Duodenal mucosa (tissue), 2 donors: Measurements from ENCODE around the gene ADD3.
A peak's percentile ranks its signal among the peaks of the same experiment; 100 is the strongest.

Experiments
- H3K27ac ChIP-seq: one replicate; pipeline ENCODE4 v1.7.0; 2013; ENCODE audit warnings: low read depth, low read length
- H3K27me3 ChIP-seq, 2 donors: one replicate each; pipeline ENCODE4 v1.7.0; 2013; ENCODE audit warnings: low read length in 2 of 2, control low read depth in 1 of 2; ENCODE audit not compliant: insufficient read depth in 2 of 2, control insufficient read depth in 1 of 2
- H3K36me3 ChIP-seq, 2 donors: one replicate each; pipeline ENCODE4 v1.7.0; 2013; ENCODE audit warnings: low read length in 2 of 2, control low read depth in 1 of 2; ENCODE audit not compliant: insufficient read depth in 2 of 2, control insufficient read depth in 1 of 2
- H3K4me1 ChIP-seq, 2 donors: one replicate each; pipeline ENCODE4 v1.7.0; 2013; ENCODE audit warnings: low read length in 2 of 2, control low read depth in 1 of 2; ENCODE audit not compliant: insufficient read depth in 2 of 2, control insufficient read depth in 1 of 2
- H3K4me3 ChIP-seq, 2 donors: one replicate each; pipeline ENCODE4 v1.7.0; 2013; ENCODE audit warnings: low read length in 2 of 2, low read depth in 1 of 2
- H3K9ac ChIP-seq, 2 donors: one replicate each; pipeline ENCODE4 v1.7.0; 2013; ENCODE audit warnings: low read length in 2 of 2, low read depth in 1 of 2
- H3K9me3 ChIP-seq, 2 donors: one replicate each; pipeline ENCODE4 v1.7.0; 2013; ENCODE audit warnings: low read length in 2 of 2, control low read depth in 1 of 2; ENCODE audit not compliant: control insufficient read depth in 1 of 2

Gene ADD3

GRCh38 chr10:110007701-110008517, at the start of gene ADD3:
TSS of gene ADD3 (plus strand) at chr10:110007984. CDS start at chr10:110100654, 92,670 bp downstream.
- Histone ChIP-seq H3K4me3 (peak within 1 kb of the TSS; percentile 81 to 89), H3K4me1 (peaks cover 43 to 47% of the 10 kb centered on the region in 2 donors), H3K27me3 (no peaks in the 10 kb centered on the region), H3K27ac (peak within 1 kb of the TSS; percentile 86), H3K36me3 (no peaks in the 10 kb centered on the region), H3K9me3 (no peaks in the 10 kb centered on the region), H3K9ac (peak within 1 kb of the TSS; percentile 70 to 79)

- H3K36me3 ChIP-seq = no peaks in the 10 kb centered on the region
- H3K27me3 ChIP-seq = no peaks in the 10 kb centered on the region
- H3K9ac ChIP-seq = no peak overlapping the region
- no peaks in the 10 kb centered on the region for H3K9me3 ChIP-seq
- H3K4me1 ChIP-seq = peaks cover 5 to 9% of the 10 kb centered on the region in 2 donors
- H3K27ac ChIP-seq = no peak overlapping the region
- no peak overlapping the region for H3K4me3 ChIP-seq
Observed at GRCh38 chr10:109958059-109958458, 49.7 kb upstream of the ADD3 start.

- Histone ChIP-seq H3K9ac (no peak overlapping the region), H3K4me3 (no peak overlapping the region), H3K4me1 (peaks cover 7 to 9% of the 10 kb centered on the region in 2 donors), H3K9me3 (no peaks in the 10 kb centered on the region), H3K27ac (no peak overlapping the region), H3K36me3 (no peaks in the 10 kb centered on the region), H3K27me3 (no peaks in the 10 kb centered on the region)
Observed at GRCh38 chr10:109959259-109960145, 48.3 kb upstream of the ADD3 start.

- Histone ChIP-seq H3K36me3 (no peaks in the 10 kb centered on the region), H3K4me3 (no peak overlapping the region), H3K27ac (no peak overlapping the region), H3K9ac (no peak overlapping the region), H3K27me3 (no peaks in the 10 kb centered on the region), H3K9me3 (no peaks in the 10 kb centered on the region), H3K4me1 (peaks cover 9 to 15% of the 10 kb centered on the region in 2 donors)
Observed at GRCh38 chr10:109960682-109961081, 47.1 kb upstream of the ADD3 start.

- Histone ChIP-seq H3K4me1 (peaks cover 12 to 21% of the 10 kb centered on the region in 2 donors), H3K27ac (no peak overlapping the region), H3K9ac (no peak overlapping the region), H3K9me3 (no peaks in the 10 kb centered on the region), H3K4me3 (no peak overlapping the region), H3K36me3 (no peaks in the 10 kb centered on the region), H3K27me3 (no peaks in the 10 kb centered on the region)
Observed at GRCh38 chr10:109961174-109962001, 46.4 kb upstream of the ADD3 start.

- no peaks in the 10 kb centered on the region for H3K27me3 ChIP-seq
- H3K4me1 ChIP-seq = peaks cover 20 to 24% of the 10 kb centered on the region in 2 donors
Observed at GRCh38 chr10:109962247-109962646, 45.5 kb upstream of the ADD3 start.

GRCh38 chr10:109963439-109963838, 44.3 kb upstream of the ADD3 start:
- H3K4me1 ChIP-seq = peaks cover 27 to 34% of the 10 kb centered on the region in 2 donors
- no peak overlapping the region for H3K4me3 ChIP-seq
- H3K27ac ChIP-seq = no peak overlapping the region
- H3K36me3 ChIP-seq = no peaks in the 10 kb centered on the region
- H3K9ac ChIP-seq = no peak overlapping the region
- H3K9me3 ChIP-seq = no peaks in the 10 kb centered on the region
- H3K27me3 ChIP-seq = no peaks in the 10 kb centered on the region

More at GRCh38 chr10:109962247-109962646, 45.5 kb upstream of the ADD3 start:
- Histone ChIP-seq H3K4me3 (no peak overlapping the region), H3K9me3 (no peaks in the 10 kb centered on the region), H3K27ac (no peak overlapping the region), H3K9ac (no peak overlapping the region), H3K36me3 (no peaks in the 10 kb centered on the region)

GRCh38 chr10:109964318-109964717, 43.5 kb upstream of the ADD3 start:
- no peak overlapping the region for H3K4me3 ChIP-seq
- H3K9me3 ChIP-seq = no peaks in the 10 kb centered on the region
- H3K4me1 ChIP-seq = peaks cover 33 to 40% of the 10 kb centered on the region in 2 donors
- H3K9ac ChIP-seq = no peak overlapping the region
- no peak overlapping the region for H3K27ac ChIP-seq
- H3K27me3 ChIP-seq = no peaks in the 10 kb centered on the region
- no peaks in the 10 kb centered on the region for H3K36me3 ChIP-seq

- Histone ChIP-seq H3K9me3 (no peaks in the 10 kb centered on the region), H3K27ac (no peak overlapping the region), H3K4me1 (peaks cover 50 to 60% of the 10 kb centered on the region in 2 donors), H3K27me3 (no peaks in the 10 kb centered on the region), H3K36me3 (no peaks in the 10 kb centered on the region), H3K9ac (no peak overlapping the region), H3K4me3 (no peak overlapping the region)
Observed at GRCh38 chr10:109966961-109967738, 40.6 kb upstream of the ADD3 start.
